Stimulated activated CD4-positive, alpha-beta T cell treated with anti-CD3 and anti-CD28 coated beads, Interleukin-2, amount 100 ng/mL, for 24 hours (primary cell): ENCODE results near the gene NRXN3.

Experiments
- DNase-seq, 2 donors: peaks; one replicate each; pipeline ENCODE4 v3.0.0-alpha.2; 2020

NRXN3 gene

GRCh38 chr14:79670811-79671210 is 1500.6 kb downstream of the NRXN3 start:
- no peak for DNase-seq

DNA sequence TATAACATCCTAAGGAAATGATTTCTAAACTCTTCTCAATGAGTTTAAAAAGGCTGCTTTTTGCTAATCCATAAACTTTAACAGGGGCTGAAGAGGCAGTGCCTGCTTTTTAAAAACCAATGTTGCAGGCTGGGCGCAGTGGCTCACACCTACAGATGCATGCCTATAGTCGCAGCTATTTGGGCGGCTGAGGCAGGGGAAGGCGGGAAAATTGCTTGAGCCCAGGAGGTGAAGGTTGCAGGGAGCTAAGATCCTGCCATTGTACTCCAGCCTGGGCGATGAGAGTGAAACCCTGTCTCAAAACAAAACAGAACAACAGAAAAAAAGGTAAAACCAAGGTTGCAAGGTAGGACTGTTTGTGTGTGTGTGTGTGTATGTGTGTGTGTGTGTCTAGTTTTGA is 1509.9 kb downstream of the NRXN3 start:
- no peak for DNase-seq

GRCh38 chr14:79686196-79686595 is 1516.0 kb downstream of the NRXN3 start:
- no peak for DNase-seq

- DNase-seq: no peak
Observed at GRCh38 chr14:79690960-79691359, 1520.8 kb downstream of the NRXN3 start.

GRCh38 chr14:79693935-79694334 is 1523.8 kb downstream of the NRXN3 start:
- no peak for DNase-seq

GRCh38 chr14:79695307-79695706 is 1525.1 kb downstream of the NRXN3 start:
- DNase-seq: no peak

DNA sequence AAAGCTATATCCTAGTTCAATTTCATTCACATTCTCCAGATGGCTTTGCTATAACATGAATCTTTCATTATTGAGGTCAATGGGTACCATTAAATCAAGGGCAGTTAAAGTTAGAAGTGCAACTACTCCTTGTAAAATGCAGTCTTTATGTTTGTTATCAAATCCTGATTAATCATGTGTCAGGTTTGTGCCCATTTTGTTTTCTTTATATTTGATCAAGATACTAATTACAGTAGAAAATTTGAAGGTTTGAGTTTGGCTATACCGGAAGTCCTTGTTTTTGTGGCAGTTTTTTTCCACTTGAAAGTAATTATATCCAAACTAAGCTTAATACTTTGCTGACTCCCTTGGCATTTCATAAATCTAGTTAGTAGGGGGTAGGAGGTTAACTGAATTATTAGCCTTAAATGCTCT is 1528.1 kb downstream of the NRXN3 start:
- DNase-seq: no peak

GRCh38 chr14:79699206-79699605 is 1529.0 kb downstream of the NRXN3 start:
- DNase-seq: no peak

DNA sequence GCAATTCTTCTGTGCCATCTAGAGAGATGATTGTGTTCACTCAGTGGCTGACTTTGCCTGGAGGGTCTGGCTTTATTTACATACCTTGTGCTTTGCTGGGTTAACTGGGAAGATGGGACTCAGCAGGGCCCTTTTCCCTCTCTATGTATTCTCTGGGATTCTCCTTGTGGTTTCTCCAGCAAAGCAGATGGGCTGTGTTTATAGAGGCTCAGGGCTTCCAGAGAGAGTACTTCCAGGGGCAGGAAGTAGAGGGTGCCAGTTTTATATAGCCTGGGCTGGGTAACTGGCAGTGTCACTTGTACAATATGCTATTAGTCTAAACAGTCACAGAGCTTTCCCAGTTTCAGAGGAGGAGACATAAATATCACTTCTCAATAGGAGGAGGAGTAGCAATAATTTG is 1531.2 kb downstream of the NRXN3 start:
- no peak for DNase-seq

GRCh38 chr14:79702197-79702596 is 1532.0 kb downstream of the NRXN3 start:
- no peak for DNase-seq

DNA sequence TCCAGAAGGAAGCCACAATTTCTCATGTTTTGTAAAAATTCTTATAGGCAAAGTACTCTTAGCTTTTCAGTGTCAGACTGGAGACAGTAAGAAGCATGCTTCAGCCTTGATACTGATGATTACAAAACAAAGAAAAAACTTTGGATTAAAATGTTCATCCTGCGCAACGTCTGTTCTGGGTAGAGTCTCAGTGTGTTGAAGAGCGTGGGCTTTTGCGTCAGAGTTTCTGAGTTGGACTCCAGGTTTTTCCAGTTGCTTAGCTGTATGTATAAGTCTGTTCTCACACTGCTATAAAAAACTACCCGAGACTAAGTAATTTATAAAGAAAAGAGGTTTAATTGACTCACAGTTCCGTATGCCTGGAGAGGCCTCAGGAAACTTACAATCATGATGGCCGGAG is 1533.0 kb downstream of the NRXN3 start:
- DNase-seq: no peak

GRCh38 chr14:79704041-79704807 is 1534.1 kb downstream of the NRXN3 start:
- no peak for DNase-seq

GRCh38 chr14:79705126-79705894 is 1535.1 kb downstream of the NRXN3 start:
- DNase-seq: no peak

- DNase-seq: no peak
Observed at GRCh38 chr14:79706382-79706781, 1536.2 kb downstream of the NRXN3 start.

DNA sequence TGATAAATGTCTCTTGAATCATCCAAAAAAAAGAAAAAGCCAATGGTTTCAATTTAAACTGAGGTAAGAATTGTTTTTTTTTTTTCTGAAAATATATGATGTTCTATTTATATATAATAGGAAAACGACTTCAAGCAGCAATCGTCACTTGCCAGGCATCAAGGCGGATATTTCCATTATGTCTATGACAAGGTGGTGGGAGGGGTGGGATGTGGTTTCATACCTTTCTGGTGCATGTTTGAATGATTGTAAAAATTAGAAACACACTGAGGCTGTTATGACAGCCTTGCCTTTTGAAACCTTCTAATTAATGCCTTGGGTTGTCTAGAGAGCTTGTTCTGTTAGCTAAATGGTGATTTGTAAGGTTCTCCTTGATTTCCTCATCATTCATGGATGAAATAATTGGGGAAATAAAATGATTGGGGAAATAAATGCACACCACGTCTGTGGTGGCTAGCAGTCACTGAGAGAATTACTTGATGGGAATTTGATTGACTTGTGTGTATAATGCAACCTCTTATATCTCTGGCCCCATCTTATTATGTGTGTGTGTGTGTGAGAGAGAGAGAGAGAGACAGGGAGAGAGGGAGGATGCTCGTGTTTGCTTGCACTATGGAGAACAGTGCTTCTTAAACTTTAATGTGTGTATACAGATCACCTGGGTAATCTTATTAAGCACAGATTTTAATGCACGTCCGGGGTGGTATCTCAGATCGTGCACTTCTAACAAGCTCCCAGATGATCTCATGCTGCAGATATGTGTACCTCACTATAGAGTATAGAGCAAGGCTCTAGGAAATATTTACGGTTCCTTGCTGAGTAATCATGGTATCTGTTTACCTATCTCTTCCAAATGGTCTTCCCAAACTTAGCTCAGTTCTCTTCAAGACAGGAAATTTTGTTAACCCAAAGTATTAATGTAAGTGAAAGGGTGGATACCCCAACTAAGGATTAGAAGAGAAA is 1538.5 kb downstream of the NRXN3 start:
- no peak for DNase-seq

DNA sequence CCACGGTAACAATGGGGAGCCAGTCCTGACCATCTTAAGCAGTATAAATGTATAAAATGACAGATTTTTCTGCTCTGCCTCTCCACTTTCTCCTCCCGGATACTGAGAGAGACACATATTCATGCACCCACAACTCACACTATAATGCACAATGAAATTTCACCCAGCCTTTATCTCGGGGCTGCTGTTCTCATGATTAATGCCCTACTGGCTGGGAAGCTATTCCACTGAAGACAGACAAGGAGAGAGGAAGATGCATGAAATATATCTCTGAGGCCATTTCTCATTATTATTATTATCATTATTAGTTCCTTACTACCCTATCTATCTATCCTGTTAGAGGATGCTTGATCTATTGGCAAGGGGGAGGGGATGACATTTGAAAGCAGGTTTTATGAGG is 1539.4 kb downstream of the NRXN3 start:
- DNase-seq: no peak

DNA sequence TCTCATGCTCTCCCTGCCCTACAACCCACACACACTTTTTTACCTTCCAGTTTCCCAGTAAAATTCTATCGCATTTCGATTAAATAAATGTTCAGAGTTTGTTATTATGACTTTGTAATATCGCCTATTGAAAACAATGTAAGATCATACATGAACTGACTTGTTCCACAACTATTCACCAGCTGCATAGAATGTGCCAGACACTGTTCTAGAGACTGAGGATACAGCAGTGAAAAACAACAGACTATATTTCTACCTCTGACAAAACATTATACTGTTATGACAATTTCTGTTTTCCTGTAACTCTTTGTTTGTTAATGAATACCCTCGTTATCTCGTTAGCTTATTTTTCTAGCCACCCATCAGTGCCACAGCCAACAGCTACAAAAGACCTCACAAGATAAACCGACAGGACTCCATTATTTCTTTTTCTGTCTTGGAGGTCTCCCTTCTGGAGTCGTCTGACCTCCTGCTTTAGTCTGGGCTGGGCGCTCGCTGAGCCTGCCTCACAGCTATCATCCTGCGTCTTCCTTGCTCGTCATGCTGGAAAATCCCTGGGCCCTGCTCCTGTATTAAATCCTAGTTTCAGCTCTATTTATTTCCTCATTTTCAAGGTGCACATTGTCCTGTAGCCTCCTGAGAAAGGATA is 1542.3 kb downstream of the NRXN3 start:
- no peak for DNase-seq

DNA sequence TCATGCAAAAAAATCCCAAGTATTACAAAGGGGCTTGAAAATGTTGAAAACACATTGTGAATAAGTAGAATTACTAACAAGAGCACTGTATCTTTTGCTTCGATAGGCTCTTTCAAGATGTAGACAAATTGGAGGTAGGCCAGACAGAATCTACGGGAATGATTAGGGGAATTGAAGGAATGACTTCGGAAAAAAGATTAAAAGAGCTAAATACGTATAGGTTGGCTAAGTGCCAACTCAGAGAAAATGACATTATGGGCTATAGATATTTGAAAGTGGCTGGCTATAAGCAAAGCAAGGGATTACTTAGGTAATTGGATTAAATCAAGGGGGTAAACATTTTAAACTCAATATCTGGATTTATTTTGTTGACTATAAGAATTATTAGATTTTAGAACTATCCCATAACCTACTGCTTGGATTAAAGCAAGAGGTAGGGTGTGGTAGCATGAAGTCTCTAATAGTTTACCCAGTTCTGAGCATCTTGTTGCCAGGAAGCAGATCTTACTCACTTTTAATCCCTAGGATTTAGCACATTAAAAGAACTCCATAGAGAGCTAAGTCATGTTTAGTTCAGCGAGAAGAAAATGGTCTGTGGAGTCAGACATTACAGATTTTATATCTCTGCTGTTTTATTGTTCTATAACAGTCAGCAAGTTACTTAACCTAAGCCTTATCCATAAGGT is 1551.4 kb downstream of the NRXN3 start:
- DNase-seq: no peak

GRCh38 chr14:79724934-79725717 is 1555.0 kb downstream of the NRXN3 start:
- DNase-seq: no peak

- DNase-seq: no peak
Observed at GRCh38 chr14:79727900-79728299, 1557.7 kb downstream of the NRXN3 start.

GRCh38 chr14:79728331-79728730 is 1558.2 kb downstream of the NRXN3 start:
- no peak for DNase-seq
